Fibroblast of skin of right quadriceps (primary cell): ENCODE data around the gene SULT1E1.
"Not testable (repeated sequence)": the region's sequence is repeated elsewhere in the genome, so short reads cannot be mapped to it uniquely, and the experiment has no call there.

Experiments used
- DNase-seq: peaks from one replicate; pipeline ENCODE4 v3.0.0-alpha.2; 2013

The SULT1E1 gene

GRCh38 chr4:69843301-69843700 is 16.6 kb downstream of the SULT1E1 start:
- DNase-seq, result no peak

GRCh38 chr4:69838977-69839376 is 21.0 kb downstream of the SULT1E1 start:
- DNase-seq, result no peak

GRCh38 chr4:69836287-69836686 is 23.7 kb downstream of the SULT1E1 start:
- no peak for DNase-seq

- DNase-seq, result no peak
Observed at GRCh38 chr4:69835766-69836165, 24.2 kb downstream of the SULT1E1 start.

- DNase-seq, result no peak
Observed at GRCh38 chr4:69833251-69833650, 26.7 kb downstream of the SULT1E1 start.

GRCh38 chr4:69832326-69833030 is 27.5 kb downstream of the SULT1E1 start:
- no peak for DNase-seq

GRCh38 chr4:69831646-69832325 is 28.2 kb downstream of the SULT1E1 start:
- DNase-seq, result no peak

- DNase-seq, result no peak
Observed at GRCh38 chr4:69831270-69831627, 28.7 kb downstream of the SULT1E1 start.

- DNase-seq, result peak; percentile 32
Observed at GRCh38 chr4:69830560-69831269, 29.2 kb downstream of the SULT1E1 start.

- DNase-seq, result no peak
Observed at GRCh38 chr4:69830192-69830559, 29.8 kb downstream of the SULT1E1 start.

- DNase-seq, result no peak
Observed at GRCh38 chr4:69829678-69830077, 30.3 kb downstream of the SULT1E1 start.

GRCh38 chr4:69828828-69829227 is 31.1 kb downstream of the SULT1E1 start:
- peak; percentile 7 for DNase-seq

GRCh38 chr4:69825056-69825455 is 34.9 kb downstream of the SULT1E1 start:
- not testable (repeated sequence) for DNase-seq

- DNase-seq, result peak; percentile 19
Observed at GRCh38 chr4:69823481-69824186, 36.3 kb downstream of the SULT1E1 start.

- DNase-seq, result no peak
Observed at GRCh38 chr4:69823048-69823447, 36.9 kb downstream of the SULT1E1 start.

- DNase-seq, result no peak
Observed at GRCh38 chr4:69822198-69822597, 37.7 kb downstream of the SULT1E1 start.

- DNase-seq, result no peak
Observed at GRCh38 chr4:69818060-69818639, 41.8 kb downstream of the SULT1E1 start.

GRCh38 chr4:69816236-69816635 is 43.7 kb downstream of the SULT1E1 start:
- DNase-seq, result peak; percentile 25

GRCh38 chr4:69813628-69814027 is 46.3 kb downstream of the SULT1E1 start:
- no peak for DNase-seq

GRCh38 chr4:69811166-69811565 is 48.8 kb downstream of the SULT1E1 start:
- DNase-seq, result no peak

GRCh38 chr4:69800599-69800998 is 59.3 kb downstream of the SULT1E1 start:
- peak; percentile 77 for DNase-seq

GRCh38 chr4:69799337-69799736 is 60.6 kb downstream of the SULT1E1 start:
- no peak for DNase-seq

- DNase-seq, result no peak
Observed at GRCh38 chr4:69793732-69794131, 66.2 kb downstream of the SULT1E1 start.
